ENCODE measurements around the gene KDELR3.

DNA sequence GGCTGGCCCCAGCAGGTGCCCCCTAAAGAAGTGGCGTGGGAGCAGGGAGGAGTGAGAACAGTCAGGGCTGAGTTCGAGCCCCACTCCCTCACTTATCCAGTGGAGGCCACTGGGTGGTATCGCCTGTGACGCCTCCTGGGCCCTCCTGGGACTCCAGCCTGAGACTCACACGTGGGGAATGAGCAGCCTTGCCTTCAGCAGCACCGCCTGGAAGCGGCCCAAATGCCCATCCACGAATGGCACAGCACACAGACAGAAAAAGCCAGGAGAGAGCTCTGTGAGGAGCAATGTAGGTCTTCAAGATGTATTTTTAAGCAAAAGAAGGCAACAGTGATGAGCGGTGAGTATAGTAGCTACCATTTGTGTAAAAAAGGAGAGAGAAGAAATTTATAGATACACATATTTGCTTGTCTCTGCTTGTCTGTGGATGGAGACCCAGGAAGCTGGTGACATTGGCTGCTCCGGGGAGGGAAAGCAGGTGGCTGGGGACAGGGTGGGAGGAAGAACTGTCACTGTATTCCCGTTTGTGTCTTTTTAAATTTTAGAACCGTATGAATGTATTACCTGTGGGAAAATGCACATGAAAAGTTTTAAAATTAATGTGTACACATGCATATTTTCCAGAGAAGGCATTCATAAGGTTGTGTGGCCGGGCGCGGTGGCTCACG is 26.1 kb upstream of the KDELR3 start:
- TF ChIP-seq POLR2AphosphoS5 (IDR thresholded peaks at IDR 0.05; ENCODE audit: borderline replicate concordance, low read depth, low read length) (no peak), EZH2 (IDR thresholded peaks at IDR 0.05) (no peak), FOXP2 (optimal IDR thresholded peaks at IDR 0.05; ENCODE audit: control extremely low read depth, extremely low read length, insufficient read depth) (no peak)

Data from SK-N-MC (cell line).